ENCODE measurements around the gene PPP2R5E. TPM values are rescaled to one million over a fixed set of nuclear protein-coding genes. Genes with fewer than 3 reads are reported as not detected.

Gene PPP2R5E
- total and polyA plus RNA-seq, 3 donors from 2014 or later, result 18.8 to 33.6 (median 21.6) TPM

DNA sequence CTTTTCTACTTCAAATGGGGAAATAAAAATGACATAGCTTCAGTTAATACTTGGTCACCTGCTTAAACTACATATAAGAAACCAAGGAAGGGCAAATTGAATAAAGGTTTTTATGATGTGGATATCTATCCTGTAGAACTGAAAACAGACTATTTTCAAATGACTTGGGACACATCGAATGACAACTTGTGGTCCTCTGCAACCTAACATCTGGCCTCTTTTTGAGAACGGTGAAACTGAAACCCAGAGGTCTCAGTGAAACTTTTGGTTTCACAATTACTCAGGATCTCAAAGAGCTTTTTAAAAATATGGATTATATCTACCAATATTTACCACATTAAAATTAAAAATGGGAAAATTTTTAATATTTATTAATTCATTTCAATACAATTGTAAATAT is 65.2 kb downstream of the PPP2R5E start:
- WGBS, 2 donors, result 39 to 54% methylated on average over 2 of the region's 2 CpGs
- Histone ChIP-seq H3K4me1 (no peaks in the 10 kb centered on the region), H3K27me3 (no peaks in the 10 kb centered on the region), H3K9me3 (no peaks in the 10 kb centered on the region), H3K27ac (no peak overlapping the region), H3K4me3 (no peak overlapping the region), H3K36me3 (ENCODE audit: low read depth, missing control alignments) (no peaks in the 10 kb centered on the region)
- intact Hi-C loops (cut with DNase I; ENCODE audit: low total_unique reads), result no loop called here
- TF ChIP-seq CTCF (IDR thresholded peaks at IDR 0.05), result no peak
- no peak for TF ChIP-seq POLR2A (IDR thresholded peaks at IDR 0.05)
- DNase-seq, result no peak

- H3K36me3 ChIP-seq (ENCODE audit: low read depth, missing control alignments), result no peaks in the 10 kb centered on the region
- DNase-seq, result no peak
- H3K27me3 ChIP-seq, result no peaks in the 10 kb centered on the region
- no peak overlapping the region for H3K4me3 ChIP-seq
- TF ChIP-seq CTCF (IDR thresholded peaks at IDR 0.05), result no peak
- TF ChIP-seq POLR2A (IDR thresholded peaks at IDR 0.05), result no peak
- H3K9me3 ChIP-seq, result no peaks in the 10 kb centered on the region
- H3K4me1 ChIP-seq, result no peaks in the 10 kb centered on the region
- intact Hi-C loops (cut with DNase I; ENCODE audit: low total_unique reads), result no loop called here
- 57 to 62% methylated on average over 1 of the region's 1 CpG for WGBS, 2 donors
- H3K27ac ChIP-seq, result no peak overlapping the region
Observed at GRCh38 chr14:63477556-63477955, 65.6 kb downstream of the PPP2R5E start.

- no peak for DNase-seq
- Histone ChIP-seq H3K4me1 (no peaks in the 10 kb centered on the region), H3K27ac (no peak overlapping the region), H3K36me3 (ENCODE audit: low read depth, missing control alignments) (no peaks in the 10 kb centered on the region), H3K4me3 (no peak overlapping the region), H3K9me3 (no peaks in the 10 kb centered on the region), H3K27me3 (no peaks in the 10 kb centered on the region)
- intact Hi-C loops (cut with DNase I; ENCODE audit: low total_unique reads), result no loop called here
- TF ChIP-seq POLR2A (IDR thresholded peaks at IDR 0.05) (no peak), CTCF (IDR thresholded peaks at IDR 0.05) (no peak)
Observed at GRCh38 chr14:63475761-63476160, 67.4 kb downstream of the PPP2R5E start.

DNA sequence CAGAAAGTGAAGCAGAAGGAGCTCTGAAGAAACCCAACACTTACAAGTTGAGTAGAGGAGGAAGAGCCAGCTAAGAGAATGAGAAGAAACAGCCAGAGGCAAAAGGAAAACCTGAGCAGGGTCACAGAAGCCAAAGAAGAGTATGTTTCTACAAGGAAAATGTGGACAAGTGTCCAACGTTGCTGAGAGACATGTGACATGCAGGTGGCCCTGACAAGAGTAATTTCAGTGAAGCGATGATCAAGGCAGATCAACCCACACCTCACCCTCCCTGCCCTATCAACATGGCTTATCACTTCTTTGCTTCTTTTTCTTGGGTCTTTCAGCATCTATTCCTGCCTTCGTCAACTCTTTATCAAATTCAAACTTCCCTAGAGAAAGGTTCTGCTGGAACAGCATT is 68.3 kb downstream of the PPP2R5E start:
- no peaks in the 10 kb centered on the region for H3K27me3 ChIP-seq
- no peaks in the 10 kb centered on the region for H3K36me3 ChIP-seq (ENCODE audit: low read depth, missing control alignments)
- intact Hi-C loops (cut with DNase I; ENCODE audit: low total_unique reads), result no loop called here
- no peaks in the 10 kb centered on the region for H3K9me3 ChIP-seq
- H3K4me3 ChIP-seq, result no peak overlapping the region
- H3K27ac ChIP-seq, result no peak overlapping the region
- TF ChIP-seq CTCF (IDR thresholded peaks at IDR 0.05), result no peak
- no peak for TF ChIP-seq POLR2A (IDR thresholded peaks at IDR 0.05)
- no peaks in the 10 kb centered on the region for H3K4me1 ChIP-seq
- no peak for DNase-seq
- WGBS, 2 donors, result 74 to 88% methylated on average over 3 of the region's 3 CpGs

GRCh38 chr14:63474111-63474510 is 69.1 kb downstream of the PPP2R5E start:
- H3K4me3 ChIP-seq, result no peak overlapping the region
- no peaks in the 10 kb centered on the region for H3K9me3 ChIP-seq
- no peak for DNase-seq
- 72 to 82% methylated on average over 3 of the region's 3 CpGs for WGBS, 2 donors
- H3K4me1 ChIP-seq, result no peaks in the 10 kb centered on the region
- no peaks in the 10 kb centered on the region for H3K27me3 ChIP-seq
- H3K36me3 ChIP-seq (ENCODE audit: low read depth, missing control alignments), result no peaks in the 10 kb centered on the region
- no peak overlapping the region for H3K27ac ChIP-seq
- TF ChIP-seq CTCF (IDR thresholded peaks at IDR 0.05) (no peak), POLR2A (IDR thresholded peaks at IDR 0.05) (no peak)
- intact Hi-C loops (cut with DNase I; ENCODE audit: low total_unique reads), result no loop called here

Measured in testis (tissue), 3 donors.